Lung (tissue), 12 donors: Measurements from ENCODE around the gene DPY19L3. TPM values are rescaled to one million over a fixed set of nuclear protein-coding genes. Genes with fewer than 3 reads are reported as not detected.

Experiments
- ATAC-seq: fragments of 200-7000 bp; cut with Tn5 transposase; one replicate; pipeline ENCODE4 v1.9.1; 2020; ENCODE audit warnings: moderate number of reproducible peaks; ENCODE audit not compliant: insufficient read depth, low FRiP score
- DNase-seq, 3 donors: peaks; one replicate each; pipeline ENCODE4 v3.0.0-alpha.2; 2013 to 2017
- H3K27ac ChIP-seq, 2 donors: one replicate each; pipeline ENCODE4 v1.5.1; 2013; ENCODE audit warnings: mild to moderate bottlenecking in 2 of 2, moderate library complexity in 2 of 2, control low read depth in 1 of 2, inconsistent platforms in 1 of 2, low read depth in 1 of 2, low read length in 1 of 2
- H3K27me3 ChIP-seq, 3 donors: one replicate each; pipeline ENCODE4 v1.5.1; 2013; ENCODE audit warnings: low read length in 2 of 3; ENCODE audit not compliant: control insufficient read depth in 3 of 3, insufficient read depth in 3 of 3
- H3K36me3 ChIP-seq, 4 donors: one replicate each; pipeline ENCODE4 v1.5.1; 2013; ENCODE audit warnings: low read length in 4 of 4, mild to moderate bottlenecking in 1 of 4, moderate library complexity in 1 of 4; ENCODE audit not compliant: control insufficient read depth in 4 of 4, insufficient read depth in 4 of 4
- H3K4me1 ChIP-seq, 5 donors: one replicate each; pipeline ENCODE4 v1.5.1; 2013; ENCODE audit warnings: low read length in 5 of 5, mild to moderate bottlenecking in 2 of 5, moderate library complexity in 1 of 5; ENCODE audit not compliant: control insufficient read depth in 5 of 5, insufficient read depth in 5 of 5
- H3K4me3 ChIP-seq: one replicate; pipeline ENCODE4 v1.5.1; 2013; ENCODE audit warnings: mild to moderate bottlenecking, control low read depth, moderate library complexity
- H3K9ac ChIP-seq, 2 donors: one replicate each; pipeline ENCODE4 v1.5.1; 2013; ENCODE audit warnings: low read length in 2 of 2, control low read depth in 1 of 2; ENCODE audit not compliant: insufficient read depth in 1 of 2
- H3K9me3 ChIP-seq, 4 donors: one replicate each; pipeline ENCODE4 v1.5.1; 2013; ENCODE audit warnings: low read length in 3 of 4, mild to moderate bottlenecking in 1 of 4, moderate library complexity in 1 of 4; ENCODE audit not compliant: control insufficient read depth in 4 of 4, insufficient read depth in 3 of 4
- WGBS, 2 donors: extraction: QIAGEN DNeasy Blood & Tissue Kit; methylation state at CpG; one replicate each; pipeline ENCODE4 v1.1.7; 2013; 5-methylcytosine and 5-hydroxymethylcytosine counted together
- polyA plus RNA-seq, 2 donors: library from polyadenylated mRNA; stranded (reverse); fragments of 200-250 nt; gene quantifications; one replicate each; pipeline ENCODE4 v1.2.1, GENCODE V29; 2013
- total RNA-seq, 2 donors: library from RNA; depleted of rRNA in 1 of 2; stranded (reverse); fragments of >200 nt in 1 of 2; gene quantifications; one replicate each; pipeline ENCODE4 v1.2.1, GENCODE V29; 2014 to 2021
- TF ChIP-seq, protein P1 (sequence below): IDR thresholded peaks from 2 replicates; pipeline ENCODE4 v1.5.1; 2012; ENCODE audit warnings: mild to moderate bottlenecking; ENCODE audit errors: control extremely low read depth, extremely low read depth
- donor health status: control.
- donor health status: control.
- donor health status: Bipolar disorder and iron deficiency.
- donor health status: healthy.
- donor health status: DM: yes; HTN: yes; CAD: no.

The DPY19L3 gene
- total and polyA plus RNA-seq, 4 donors = 9.1 to 49.3 (median 27.3) TPM

DNA sequence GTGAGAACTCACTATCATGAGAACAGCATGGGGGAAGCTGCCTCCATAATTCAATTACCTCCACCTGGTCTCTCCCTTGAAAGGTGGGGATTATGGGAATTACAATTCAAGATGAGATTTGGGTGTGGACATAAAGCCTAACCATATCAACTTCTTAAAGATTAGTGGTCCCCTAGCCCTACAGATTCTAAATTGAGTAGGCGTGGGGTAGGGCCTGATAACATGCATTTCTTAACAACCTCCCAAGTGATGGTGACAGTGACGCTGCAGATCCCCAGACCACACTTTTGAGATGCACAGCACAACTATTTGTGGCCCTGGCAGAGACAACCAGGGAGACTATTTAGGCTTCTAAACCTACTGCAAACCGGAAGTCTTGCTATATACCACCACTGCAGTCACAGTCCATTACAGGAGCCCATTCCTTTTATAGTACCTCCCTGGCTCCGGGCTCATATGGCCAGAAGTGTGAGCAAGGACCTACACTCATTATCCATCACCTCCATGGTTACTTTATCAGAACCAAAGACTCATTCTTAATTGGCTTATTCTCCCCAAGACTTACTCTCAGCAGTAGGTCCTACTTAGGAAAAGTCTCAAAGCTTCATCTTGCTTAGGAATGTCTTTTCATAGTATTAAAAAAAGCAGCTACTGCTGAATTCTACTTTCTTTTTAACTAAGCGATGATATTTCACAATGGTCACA lies 2.1 kb upstream of the DPY19L3 start:
- no peak overlapping the region for H3K4me3 ChIP-seq
- TF ChIP-seq, protein P1, sequence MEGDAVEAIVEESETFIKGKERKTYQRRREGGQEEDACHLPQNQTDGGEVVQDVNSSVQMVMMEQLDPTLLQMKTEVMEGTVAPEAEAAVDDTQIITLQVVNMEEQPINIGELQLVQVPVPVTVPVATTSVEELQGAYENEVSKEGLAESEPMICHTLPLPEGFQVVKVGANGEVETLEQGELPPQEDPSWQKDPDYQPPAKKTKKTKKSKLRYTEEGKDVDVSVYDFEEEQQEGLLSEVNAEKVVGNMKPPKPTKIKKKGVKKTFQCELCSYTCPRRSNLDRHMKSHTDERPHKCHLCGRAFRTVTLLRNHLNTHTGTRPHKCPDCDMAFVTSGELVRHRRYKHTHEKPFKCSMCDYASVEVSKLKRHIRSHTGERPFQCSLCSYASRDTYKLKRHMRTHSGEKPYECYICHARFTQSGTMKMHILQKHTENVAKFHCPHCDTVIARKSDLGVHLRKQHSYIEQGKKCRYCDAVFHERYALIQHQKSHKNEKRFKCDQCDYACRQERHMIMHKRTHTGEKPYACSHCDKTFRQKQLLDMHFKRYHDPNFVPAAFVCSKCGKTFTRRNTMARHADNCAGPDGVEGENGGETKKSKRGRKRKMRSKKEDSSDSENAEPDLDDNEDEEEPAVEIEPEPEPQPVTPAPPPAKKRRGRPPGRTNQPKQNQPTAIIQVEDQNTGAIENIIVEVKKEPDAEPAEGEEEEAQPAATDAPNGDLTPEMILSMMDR = no peak
- ATAC-seq (no peak), DNase-seq (peak in 1 of 3 donors; percentile 34)
- no peaks in the 10 kb centered on the region for H3K27me3 ChIP-seq
- WGBS, 2 donors = 74 to 86% methylated on average over 5 of the region's 5 CpGs
- H3K27ac ChIP-seq = no peak overlapping the region
- no peaks in the 10 kb centered on the region for H3K9me3 ChIP-seq
- H3K36me3 ChIP-seq = no peaks in the 10 kb centered on the region
- peak overlapping the region in 1 of 2 donors; percentile 91 for H3K9ac ChIP-seq
- peaks cover 0 to 28% (median 9%) of the 10 kb centered on the region in 5 donors for H3K4me1 ChIP-seq

DNA sequence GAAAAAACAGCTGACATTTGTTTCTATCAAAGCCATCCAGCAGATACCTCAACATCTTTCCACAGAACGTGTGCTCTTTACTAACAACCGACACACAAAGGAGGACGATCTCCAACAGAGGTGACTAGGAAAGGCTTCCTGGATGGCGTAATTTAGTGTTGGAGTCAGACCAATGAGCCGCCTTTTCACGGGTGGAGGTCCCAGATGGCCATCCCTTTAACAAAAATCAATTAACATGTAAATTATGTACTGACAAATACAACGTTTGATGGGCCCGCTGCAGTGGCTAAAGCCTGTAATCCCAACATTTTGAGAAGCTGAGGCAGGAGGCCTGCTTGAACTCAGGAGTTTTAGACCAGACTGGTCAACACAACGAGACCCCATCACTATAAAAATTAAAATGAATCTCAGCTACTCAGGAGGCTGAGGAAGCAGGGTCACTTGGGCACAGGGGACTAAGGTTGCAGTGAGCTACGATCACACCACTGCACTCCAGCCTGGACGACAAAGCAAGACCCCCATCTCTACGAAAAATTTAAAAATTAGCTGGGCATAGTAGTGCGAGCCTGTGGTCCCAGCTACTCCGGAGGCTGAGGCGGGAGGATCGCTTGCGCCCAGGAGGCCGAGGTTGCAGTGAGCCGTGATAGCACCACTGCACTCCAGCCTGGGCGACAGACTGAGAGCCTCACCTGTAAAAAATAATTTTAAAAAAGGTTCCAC lies 1.2 kb upstream of the DPY19L3 start:
- H3K9me3 ChIP-seq = no peaks in the 10 kb centered on the region
- peak overlapping the region; percentile 92 to 97 for H3K27ac ChIP-seq
- H3K4me1 ChIP-seq = peaks cover 0 to 28% (median 9%) of the 10 kb centered on the region in 5 donors
- DNase-seq (peak in 2 of 3 donors; percentile 15 to 38), ATAC-seq (no peak)
- TF ChIP-seq, protein P1 = no peak
- peak overlapping the region; percentile 85 to 91 for H3K9ac ChIP-seq
- WGBS, 2 donors = 66 to 69% methylated on average over 20 of the region's 20 CpGs
- peaks cover 0 to 6% (median 2%) of the 10 kb centered on the region in 4 donors for H3K36me3 ChIP-seq
- no peak overlapping the region for H3K4me3 ChIP-seq
- H3K27me3 ChIP-seq = no peaks in the 10 kb centered on the region

DNA sequence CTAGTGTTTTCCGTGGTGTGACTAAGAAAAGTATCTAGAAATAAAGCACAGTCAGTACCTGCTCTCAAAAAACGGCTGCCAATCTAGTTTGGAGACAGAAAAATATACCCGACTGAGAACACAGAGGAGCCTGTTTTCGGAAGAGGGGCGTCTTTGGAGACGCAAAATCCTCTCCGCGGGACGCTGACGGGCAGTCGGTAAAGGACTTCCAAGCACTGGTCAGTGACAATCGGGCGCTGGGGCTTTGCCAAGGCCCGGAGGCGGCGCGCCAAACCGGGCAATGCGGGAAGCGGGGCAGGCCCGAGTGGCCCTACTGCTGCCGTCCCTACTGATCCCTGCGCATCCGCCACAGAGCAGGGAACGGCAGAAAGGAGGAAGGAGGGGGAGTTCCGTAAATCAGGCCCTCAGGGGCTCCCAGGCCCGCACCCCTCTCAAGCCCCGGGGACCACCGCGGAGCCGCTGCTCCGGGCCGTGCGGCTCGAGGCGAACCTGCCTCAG lies 588 bp upstream of the DPY19L3 start:
- Histone ChIP-seq H3K27me3 (no peaks in the 10 kb centered on the region), H3K9ac (peak overlapping the region; percentile 85 to 91), H3K9me3 (no peaks in the 10 kb centered on the region), H3K4me1 (peaks cover 0 to 28% (median 9%) of the 10 kb centered on the region in 5 donors), H3K27ac (peak overlapping the region; percentile 92 to 97), H3K4me3 (peak overlapping the region; percentile 87), H3K36me3 (peaks cover 0 to 12% (median 4%) of the 10 kb centered on the region in 4 donors)
- ATAC-seq (peak; percentile 17), DNase-seq (peak in 2 of 3 donors; percentile 69 to 73)
- WGBS, 2 donors = 1% methylated on average over 27 to 36 of the region's 36 CpGs
- TF ChIP-seq, protein P1 = no peak
